ENCODE data around the gene ZNF839.
"Not testable (repeated sequence)": the region's sequence is repeated elsewhere in the genome, so short reads cannot be mapped to it uniquely, and the experiment has no call there.

The ZNF839 gene

DNA sequence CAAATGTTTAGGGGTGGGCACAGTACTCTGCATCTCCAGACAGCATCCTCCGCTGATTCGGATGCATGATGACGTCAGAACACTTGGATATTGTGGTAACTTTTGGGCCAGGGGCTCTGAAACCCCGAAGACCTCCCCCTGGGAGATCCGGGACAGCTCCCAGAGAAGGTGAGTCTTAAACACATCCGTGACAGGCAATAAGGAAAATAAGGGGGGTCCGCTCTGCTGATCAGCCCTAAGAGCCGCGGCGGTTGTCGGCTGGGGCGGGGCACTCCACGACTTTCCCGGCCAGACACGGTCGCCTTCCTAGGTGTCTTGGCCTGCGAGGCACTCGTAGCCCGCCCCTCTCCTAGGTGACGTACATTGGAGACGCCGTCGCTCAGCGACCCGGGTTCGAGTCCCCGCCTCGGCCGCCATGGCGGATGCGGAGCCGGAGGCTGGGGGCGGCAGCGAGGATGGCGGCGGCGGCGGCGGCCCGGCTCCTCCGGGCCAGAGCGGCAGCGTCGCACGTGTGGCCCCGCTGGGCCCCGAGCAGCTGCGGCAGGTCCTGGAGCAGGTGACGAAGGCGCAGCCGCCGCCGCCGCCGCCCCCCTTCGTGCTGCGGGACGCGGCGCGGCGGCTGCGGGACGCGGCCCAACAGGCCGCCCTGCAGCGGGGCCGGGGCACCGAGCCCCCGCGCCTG is at the start of gene ZNF839:
ZNF839 (plus strand) TSS at position 396 of the 682 bp plus-strand sequence; CDS start at position 416, 20 bp downstream.
- peak; percentile 90 for DNase-seq (ENCODE audit: extremely low spot score, insufficient read length, low read depth)
- FAIRE-seq = peak; percentile 81

DNA sequence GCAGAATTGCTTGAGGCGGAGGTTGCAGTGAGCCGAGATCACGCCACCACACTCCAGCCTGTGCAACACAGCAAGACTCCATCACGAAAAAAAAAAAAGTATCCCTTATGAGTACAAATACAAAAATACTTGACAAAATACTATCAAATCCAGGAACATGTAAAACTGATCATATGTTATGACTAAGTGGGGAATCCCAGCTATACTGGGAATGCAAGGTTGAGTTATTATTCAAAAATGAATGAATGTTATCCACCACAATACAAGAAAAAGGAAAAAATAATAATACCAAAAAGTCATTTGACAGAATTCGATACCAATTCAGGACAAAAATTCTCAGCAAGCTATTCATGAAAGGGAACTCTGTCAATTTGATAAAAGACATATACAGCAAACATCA is 47.2 kb upstream of the ZNF839 start:
- FAIRE-seq (peak; percentile 39), DNase-seq (ENCODE audit: extremely low spot score, insufficient read length, low read depth) (no peak)

DNA sequence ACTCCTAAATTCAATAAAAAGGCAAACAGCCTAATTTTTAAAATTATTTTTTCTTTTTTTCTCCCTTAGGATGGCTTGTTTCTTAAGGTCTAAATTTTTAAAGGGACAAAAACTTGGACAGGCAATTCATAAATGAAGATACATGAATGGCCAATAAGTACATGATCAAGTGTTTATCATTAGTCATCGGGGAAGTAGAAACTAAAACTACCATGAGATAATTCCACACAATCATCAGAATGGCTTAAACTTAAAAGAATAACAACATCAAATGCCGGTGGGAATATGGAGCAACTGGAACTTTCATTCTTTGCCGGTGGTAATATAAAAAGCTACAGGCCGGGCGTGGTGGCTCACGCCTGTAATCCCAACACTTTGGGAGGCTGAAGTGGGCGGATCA is 43.7 kb upstream of the ZNF839 start:
- no peak for FAIRE-seq

DNA sequence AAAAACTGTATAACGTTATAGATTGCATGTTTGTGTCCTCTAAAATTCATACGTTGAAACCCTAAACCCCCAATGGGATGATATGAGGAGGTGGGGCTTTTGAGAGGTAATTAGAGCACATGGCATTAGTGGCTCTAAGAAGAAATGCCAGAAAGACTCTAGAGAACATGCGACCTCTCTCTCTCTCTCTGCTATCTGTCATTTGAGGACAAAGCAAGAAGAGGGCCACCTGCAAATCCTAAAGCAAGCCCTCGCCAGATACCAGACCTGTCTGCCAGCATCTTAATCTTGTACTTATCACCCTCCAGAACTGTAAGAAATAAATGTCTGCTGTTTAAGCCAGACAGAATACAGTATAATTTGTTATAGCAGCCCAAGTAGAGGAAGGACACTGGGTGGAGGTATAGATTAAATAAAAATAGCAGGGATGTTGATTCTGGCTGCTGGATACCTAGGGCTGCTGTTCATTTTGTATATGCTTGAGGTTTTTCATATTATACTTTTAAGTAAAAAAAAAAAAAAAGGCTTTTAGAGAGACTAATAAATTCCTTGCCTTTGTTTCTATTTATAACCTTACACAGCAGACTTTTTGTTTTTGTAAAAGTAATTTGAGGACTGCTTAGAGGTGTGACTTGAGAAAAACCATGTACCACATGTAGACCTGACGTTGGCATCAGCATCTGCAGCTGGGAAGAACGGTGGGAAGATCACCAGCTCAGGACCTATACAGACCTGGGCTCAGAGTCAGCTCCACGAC is 41.5 kb upstream of the ZNF839 start:
- no peak for DNase-seq (ENCODE audit: extremely low spot score, insufficient read length, low read depth)
- no peak for FAIRE-seq

More for the DNA sequence above, 43.7 kb upstream of the ZNF839 start:
- DNase-seq (ENCODE audit: extremely low spot score, insufficient read length, low read depth) = no peak

DNA sequence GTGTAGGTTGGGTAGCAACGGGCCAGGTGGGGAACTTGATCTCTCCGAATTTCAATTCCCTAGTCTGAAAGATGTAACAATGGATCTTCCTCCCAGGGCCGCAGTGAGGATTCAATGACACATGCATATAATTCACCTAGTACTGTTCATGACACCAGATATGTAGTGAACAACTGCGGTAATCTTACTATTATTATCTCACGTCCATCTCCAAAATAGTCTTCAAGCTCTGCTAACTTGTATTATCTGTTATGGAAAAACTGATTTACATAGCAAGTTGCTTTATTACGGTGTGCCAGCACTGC is 41.0 kb upstream of the ZNF839 start:
- FAIRE-seq (no peak), DNase-seq (ENCODE audit: extremely low spot score, insufficient read length, low read depth) (no peak)

DNA sequence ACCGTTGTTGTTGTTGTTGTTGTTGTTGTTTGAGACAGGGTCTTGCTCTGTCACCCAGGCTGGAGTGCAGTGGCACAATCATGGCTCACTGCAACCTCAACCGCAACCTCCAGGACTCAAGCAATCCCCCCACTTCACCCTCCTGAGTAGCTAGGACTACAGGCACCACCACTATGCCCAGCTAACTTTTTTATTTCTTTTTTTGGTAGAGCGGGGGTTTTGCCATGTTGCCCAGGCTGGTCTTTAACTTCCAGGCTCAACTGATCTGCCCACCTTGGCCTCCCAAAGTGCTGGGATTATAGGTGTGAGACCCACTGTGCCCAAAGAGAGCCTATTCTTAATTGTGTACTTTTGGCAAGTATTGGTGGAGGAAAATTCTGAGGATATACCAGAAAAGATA is 40.3 kb upstream of the ZNF839 start:
- FAIRE-seq (no peak), DNase-seq (ENCODE audit: extremely low spot score, insufficient read length, low read depth) (no peak)

DNA sequence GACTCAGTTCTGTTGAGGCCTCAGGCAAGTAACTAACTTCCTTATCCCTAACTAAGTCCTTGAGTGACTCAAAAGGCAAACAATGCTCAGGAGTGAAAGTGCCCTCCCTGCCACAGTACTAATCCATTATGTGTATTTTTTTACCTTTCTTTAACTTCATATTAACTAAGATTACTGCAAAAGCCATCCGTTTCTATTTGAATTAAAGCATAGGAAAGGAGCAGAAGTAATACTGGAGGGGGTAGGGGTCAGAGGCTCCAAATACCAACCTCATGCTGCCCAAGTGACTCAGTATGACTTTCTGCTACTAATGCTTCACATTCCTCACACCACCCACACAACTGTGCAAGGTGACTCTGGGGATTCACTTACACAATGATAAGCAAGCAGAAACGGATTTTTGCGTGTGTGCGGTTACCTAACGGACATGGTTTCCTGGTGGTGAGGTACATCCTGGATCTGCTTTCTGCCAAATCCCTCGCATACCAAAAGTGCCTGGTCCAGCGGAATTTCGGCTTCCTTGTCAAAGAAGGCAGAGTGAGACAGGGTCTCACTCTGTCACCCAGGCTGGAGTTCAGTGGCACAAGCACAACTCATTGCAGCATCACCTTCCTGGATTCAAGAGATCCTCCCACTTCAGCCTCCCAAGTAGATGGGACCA is 39.7 kb upstream of the ZNF839 start:
- no peak for FAIRE-seq
- no peak for DNase-seq (ENCODE audit: extremely low spot score, insufficient read length, low read depth)

DNA sequence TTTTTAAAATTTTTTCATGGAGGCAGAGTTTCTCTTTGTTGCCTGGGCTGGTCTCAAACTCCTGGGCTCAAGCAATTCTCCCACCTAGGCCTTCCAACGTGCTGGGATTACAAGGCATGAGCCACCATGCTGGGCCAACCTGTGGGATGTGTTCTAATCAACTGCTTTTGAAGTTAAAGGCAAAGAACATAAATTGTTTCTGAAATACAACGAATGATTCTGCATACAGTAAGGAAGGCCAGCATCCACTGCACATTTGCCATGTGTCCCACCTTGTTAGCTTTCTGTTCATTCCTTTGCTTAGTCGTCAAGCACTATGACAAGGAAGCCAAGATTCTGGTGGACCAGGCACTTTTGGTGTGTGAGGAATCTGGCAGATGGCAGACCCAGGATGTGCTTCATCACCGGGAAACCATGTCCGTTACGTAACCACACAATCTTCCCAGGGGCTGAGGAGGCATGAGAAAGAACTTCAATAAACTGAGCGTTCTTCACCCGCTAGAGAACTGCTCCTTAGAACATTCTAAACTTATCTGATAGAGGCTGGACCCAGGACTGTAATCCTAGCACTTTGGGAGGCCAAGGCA is 39.1 kb upstream of the ZNF839 start:
- no peak for DNase-seq (ENCODE audit: extremely low spot score, insufficient read length, low read depth)
- FAIRE-seq = no peak

DNA sequence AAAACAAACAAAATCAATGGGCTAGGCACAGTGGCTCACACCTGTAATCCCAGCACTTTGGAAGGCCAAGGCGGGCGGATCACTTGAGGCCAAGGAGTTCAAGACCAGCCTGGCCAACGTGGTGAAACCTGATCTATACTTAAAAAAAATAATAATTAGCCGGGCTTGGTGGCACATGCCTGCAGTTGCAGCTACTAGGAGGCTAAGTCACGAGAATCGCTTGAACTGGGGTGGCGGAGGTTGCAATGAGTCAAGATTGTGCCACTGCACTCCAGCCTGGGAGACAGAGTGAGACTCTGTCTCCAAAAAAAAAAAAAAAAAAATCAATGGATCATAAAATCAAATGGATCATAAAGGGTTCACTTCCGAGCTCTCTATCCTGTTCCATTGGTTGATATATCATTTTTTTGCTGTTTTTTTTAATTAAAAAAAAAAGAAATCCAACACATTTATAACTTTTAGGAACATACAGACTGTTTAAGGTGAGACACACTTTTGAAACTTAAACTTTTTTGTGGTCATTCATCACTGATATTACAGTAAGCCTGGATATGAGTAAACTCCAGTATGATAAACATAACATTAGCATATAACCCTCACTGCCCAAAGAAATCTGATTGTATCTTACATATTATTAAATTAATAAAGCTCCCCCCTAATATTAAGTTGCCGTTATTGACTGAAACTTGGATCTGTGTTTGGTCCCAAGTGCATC is 36.6 kb upstream of the ZNF839 start:
- FAIRE-seq = no peak
- DNase-seq (ENCODE audit: extremely low spot score, insufficient read length, low read depth) = no peak

DNA sequence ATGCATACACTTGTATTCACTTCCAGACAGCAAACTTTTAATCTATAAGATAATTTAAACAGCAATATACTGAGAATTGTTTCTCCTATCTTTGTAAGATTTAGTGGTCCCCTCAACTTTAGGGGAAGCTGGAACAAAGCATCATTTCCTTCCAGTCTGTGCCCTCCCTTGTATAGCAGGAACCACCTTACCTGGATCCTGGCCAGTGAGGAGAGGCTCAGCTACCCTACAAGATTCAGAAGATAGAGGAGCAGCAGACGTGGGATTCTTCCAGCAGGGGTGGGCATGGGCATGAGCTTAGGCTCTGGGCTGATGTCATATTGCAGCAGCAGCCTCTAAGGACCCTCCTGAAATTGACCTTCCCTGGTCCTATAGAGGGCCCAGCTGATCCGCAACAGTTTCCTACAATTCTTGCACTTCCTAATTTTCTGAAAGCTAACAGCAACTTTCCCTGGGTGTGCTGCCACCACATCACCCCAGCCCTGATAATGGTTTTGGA is 35.9 kb upstream of the ZNF839 start:
- no peak for DNase-seq (ENCODE audit: extremely low spot score, insufficient read length, low read depth)
- no peak for FAIRE-seq

DNA sequence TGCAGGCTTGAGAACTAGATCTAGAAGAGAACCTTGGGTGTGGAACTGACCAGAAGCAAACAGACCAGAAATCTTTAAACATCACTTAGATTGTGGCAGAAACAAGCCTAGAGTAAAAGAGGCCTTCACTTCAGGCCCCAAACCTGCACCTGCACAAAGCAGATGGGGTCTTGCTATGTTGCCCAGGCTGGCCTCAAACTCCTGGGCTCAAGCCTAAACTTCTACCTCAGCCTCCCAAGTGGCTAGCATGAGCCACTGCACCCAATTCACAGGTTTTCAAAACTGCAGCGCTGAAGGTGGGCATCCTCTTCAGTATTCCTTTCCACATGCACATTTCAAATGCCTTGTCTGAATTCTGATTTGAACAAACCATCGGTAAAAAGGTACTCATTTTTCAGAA is 34.4 kb upstream of the ZNF839 start:
- FAIRE-seq (no peak), DNase-seq (ENCODE audit: extremely low spot score, insufficient read length, low read depth) (no peak)

DNA sequence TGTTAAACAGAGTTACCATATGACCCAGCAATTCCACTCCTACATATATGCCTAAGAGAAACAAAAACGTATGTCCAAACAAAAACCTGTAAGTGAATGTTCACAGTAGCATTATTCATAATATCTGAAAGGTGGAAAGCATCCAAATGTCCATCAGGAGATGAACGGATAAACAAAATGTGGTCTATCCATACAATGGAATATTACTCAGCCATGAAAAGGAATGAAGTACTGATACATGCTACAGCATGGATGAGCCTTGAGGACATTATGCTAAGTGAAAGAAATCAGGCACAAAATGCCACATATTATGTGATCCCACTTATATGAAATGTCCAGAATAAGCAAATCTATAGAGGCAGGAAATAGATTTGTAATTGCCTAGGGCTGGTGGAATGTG is 31.4 kb upstream of the ZNF839 start:
- DNase-seq (ENCODE audit: extremely low spot score, insufficient read length, low read depth) (no peak), FAIRE-seq (no peak)

DNA sequence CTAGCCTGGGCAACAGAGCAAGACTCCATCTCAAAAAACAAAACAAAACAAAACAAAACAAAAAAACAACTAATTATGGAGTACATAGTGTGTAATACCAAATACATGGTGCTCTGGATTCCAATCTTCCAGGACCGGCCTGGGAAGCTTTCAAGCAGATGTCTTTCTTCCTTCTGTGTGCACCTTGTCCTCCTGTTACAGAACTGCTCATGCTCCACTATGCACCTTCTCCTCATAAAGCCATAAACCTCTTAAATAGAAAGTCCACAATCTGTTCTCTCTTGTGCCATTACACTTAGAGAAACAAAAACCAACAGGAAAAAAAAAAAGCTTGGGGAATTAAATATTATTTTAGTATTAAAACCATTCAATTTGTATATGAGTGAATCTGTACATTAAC is 27.1 kb upstream of the ZNF839 start:
- DNase-seq (ENCODE audit: extremely low spot score, insufficient read length, low read depth) (no peak), FAIRE-seq (no peak)

DNA sequence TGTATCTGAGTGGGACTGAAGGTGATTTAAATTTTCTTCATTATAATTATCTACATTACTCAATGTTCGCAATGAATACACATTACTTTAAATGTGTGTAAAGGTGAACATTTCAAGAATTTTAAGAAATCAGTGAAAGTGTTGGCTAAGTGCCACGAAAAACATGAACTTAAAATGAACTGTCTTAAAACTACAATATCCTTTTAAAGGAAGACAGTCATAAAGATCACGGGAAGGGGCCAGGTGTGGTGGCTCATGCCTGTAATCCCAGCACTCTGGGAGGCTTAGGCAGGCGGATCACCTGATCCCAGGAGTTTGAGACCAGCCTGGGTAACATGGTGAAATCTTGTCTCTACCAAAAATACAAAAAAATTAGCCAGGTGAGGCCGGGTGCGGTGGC is 25.8 kb upstream of the ZNF839 start:
- no peak for FAIRE-seq

DNA sequence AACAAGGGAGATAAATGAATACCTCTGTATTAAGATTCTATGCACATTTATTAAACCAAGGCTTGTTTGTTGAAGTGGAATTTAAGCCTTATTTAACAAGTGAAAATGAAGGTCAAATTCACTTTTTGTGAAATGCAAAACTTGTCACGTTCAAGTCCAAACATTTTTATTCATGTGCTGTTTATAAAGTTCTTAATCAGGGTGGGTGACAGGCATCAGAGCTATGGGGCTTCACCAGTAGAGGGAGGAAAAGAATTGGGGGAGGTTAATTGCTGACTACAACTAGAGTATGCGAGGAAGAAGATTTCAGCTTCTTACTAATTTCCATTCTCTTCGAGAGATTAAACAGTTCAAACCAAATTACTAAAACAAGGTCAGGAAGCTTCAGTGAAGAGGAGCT is 24.3 kb upstream of the ZNF839 start:
- no peak for DNase-seq (ENCODE audit: extremely low spot score, insufficient read length, low read depth)
- no peak for FAIRE-seq

More for the DNA sequence above, 25.8 kb upstream of the ZNF839 start:
- DNase-seq (ENCODE audit: extremely low spot score, insufficient read length, low read depth) = no peak

DNA sequence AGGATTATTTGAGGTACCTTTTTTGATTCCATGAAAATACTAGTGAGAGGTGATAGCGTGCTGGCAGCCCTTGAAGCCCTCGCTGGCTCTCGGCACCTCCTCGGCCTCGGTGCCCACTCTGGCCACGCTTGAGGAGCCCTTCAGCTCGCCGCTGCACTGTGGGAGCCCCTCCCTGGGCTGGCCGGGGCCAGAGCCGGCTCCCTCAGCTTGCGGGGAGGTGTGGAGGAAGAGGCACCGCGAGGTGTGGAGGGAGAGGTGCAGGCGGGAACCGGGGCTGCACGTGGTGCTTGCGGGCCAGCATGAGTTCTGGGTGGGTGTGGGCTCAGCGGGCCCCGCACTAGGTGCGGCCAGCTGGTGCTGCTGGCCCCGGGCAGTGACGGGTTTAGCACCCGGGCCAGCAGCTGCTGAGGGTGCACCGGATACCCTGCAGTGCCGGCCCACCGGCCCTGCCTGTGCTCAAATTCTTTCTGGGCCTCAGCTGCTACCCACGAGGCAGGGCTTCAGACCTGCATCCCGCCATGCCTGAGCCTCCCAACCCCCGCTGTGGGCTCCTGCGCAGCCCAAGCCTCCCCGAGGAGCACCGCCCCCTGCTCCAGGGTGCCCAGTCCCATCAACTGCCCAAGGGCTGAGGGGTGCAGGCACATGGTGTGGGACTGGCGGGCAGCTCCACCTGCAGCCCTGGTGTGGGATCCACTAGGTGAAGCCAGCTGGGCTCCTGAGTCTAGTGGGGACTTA is 21.9 kb upstream of the ZNF839 start:
- no peak for FAIRE-seq
- no peak for DNase-seq (ENCODE audit: extremely low spot score, insufficient read length, low read depth)

DNA sequence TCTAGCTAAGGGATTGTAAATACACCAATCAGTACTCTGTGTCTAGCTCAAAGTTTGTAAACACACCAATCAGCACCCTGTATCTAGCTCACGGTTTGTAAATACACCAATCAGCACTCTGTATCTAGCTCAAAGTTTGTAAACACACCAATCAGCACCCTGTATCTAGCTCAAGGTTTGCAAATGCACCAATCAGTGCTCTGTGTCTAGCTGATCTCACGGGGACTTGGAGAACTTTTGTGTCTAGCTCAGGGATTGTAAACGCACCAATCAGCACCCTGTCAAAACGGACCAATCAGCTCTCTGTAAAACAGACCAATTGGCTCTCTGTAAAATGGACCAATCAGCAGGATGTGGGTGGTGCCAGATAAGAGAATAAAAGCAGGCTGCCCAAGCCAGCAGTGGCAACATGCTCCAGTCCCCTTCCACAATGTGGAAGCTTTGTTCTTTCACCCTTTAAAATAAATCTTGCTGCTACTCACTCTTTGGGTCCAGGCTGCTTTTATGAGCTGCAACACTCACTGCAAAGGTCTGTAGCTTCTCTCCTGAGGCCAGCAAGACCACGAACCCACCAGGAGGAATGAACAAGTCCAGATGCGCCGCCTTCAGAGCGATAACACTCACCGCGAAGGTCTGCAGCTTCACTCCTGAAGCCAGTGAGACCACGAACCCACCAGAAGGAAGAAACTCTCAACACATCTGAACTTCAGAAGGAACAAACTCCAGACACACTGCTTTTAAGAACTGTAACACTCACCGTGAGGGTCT is 21.1 kb upstream of the ZNF839 start:
- not testable (repeated sequence) for FAIRE-seq

DNA sequence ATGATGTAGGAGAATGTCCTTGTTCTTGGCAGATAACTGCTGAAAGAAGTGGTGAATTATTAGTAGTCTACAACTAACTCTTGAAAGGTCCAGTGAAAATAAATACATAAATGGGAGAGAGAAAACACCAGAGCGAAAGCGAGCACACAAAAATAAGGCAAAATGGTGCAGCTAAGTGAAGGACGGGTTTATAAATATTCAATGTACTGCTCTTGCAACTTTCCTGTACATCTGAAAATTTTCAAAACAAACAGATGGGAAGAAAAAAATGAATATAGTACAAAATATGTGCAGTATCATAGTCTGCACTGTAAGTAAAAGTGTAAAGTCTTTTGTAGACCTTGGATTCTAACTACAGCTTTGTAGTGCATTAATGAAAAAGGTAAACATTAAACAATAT is 15.9 kb upstream of the ZNF839 start:
- FAIRE-seq (no peak), DNase-seq (ENCODE audit: extremely low spot score, insufficient read length, low read depth) (no peak)

More for the DNA sequence above, 21.1 kb upstream of the ZNF839 start:
- not testable (repeated sequence) for DNase-seq (ENCODE audit: extremely low spot score, insufficient read length, low read depth)

Measured in GM18507 (cell line).